Common myeloid progenitor, CD34-positive (primary cell): ENCODE results near the gene CFAP70.
"Not testable (repeated sequence)": the region's sequence is repeated elsewhere in the genome, so short reads cannot be mapped to it uniquely, and the experiment has no call there.

Experiments used
- CTCF ChIA-PET: fragments of 350-600 bp; sonication (Branson Sonifier 250); formaldehyde crosslinking; loops from one replicate; lab custom pipeline; 2021; ENCODE audit warnings: antibody characterized with exemption; lab: Charles Lee
- POLR2A ChIA-PET: fragments of 350-600 bp; sonication (Branson Sonifier 250); formaldehyde crosslinking; loops from one replicate; lab custom pipeline; 2021; ENCODE audit warnings: antibody characterized with exemption; lab: Charles Lee
- DNase-seq, 3 donors: peaks; one replicate each; pipeline versions ENCODE4 v3.0.0 to v3.0.0-alpha.2; 2013
- H3K27ac ChIP-seq, 2 experiments: 1 replicate in 1 of 2; 2 replicates in 1 of 2; pipeline ENCODE4 v1.7.0; 2013; ENCODE audit warnings: inconsistent platforms in 2 of 2, low read length in 2 of 2, mild to moderate bottlenecking in 2 of 2, low read depth in 1 of 2, moderate library complexity in 1 of 2; ENCODE audit not compliant: severe bottlenecking in 2 of 2, insufficient read depth in 1 of 2, poor library complexity in 1 of 2
- H3K27me3 ChIP-seq, 5 experiments: replicated peaks in 2 of 5; 1 replicate in 3 of 5; 2 replicates in 2 of 5; pipeline versions ENCODE4 v1.6.1 to v1.7.0; 2013; ENCODE audit warnings: low read length in 4 of 5, mild to moderate bottlenecking in 2 of 5, moderate library complexity in 2 of 5, inconsistent platforms in 1 of 5; ENCODE audit not compliant: insufficient read depth in 5 of 5, control insufficient read depth in 4 of 5
- H3K36me3 ChIP-seq, 4 experiments: 1 replicate in 2 of 4; 2 replicates in 2 of 4; pipeline versions ENCODE4 v1.6.1 to v1.7.0; 2013; ENCODE audit warnings: low read length in 3 of 4, control low read depth in 1 of 4, mild to moderate bottlenecking in 1 of 4; ENCODE audit not compliant: control insufficient read depth in 4 of 4, insufficient read depth in 4 of 4
- H3K4me1 ChIP-seq, 4 experiments: 1 replicate in 3 of 4; 2 replicates in 1 of 4; pipeline versions ENCODE4 v1.6.1 to v1.7.1; 2013; ENCODE audit warnings: low read length in 3 of 4, mild to moderate bottlenecking in 3 of 4, control low read depth in 1 of 4, inconsistent platforms in 1 of 4, moderate library complexity in 1 of 4; ENCODE audit not compliant: control insufficient read depth in 4 of 4, insufficient read depth in 4 of 4; ENCODE audit errors: control extremely low read depth in 1 of 4
- H3K4me3 ChIP-seq, 7 experiments: 1 replicate in 4 of 7; 2 replicates in 3 of 7; pipeline versions ENCODE4 v1.5.1 to v1.7.0; 2013; ENCODE audit warnings: mild to moderate bottlenecking in 7 of 7, low read length in 6 of 7, moderate library complexity in 6 of 7, inconsistent platforms in 2 of 7, low read depth in 2 of 7, control low read depth in 1 of 7; ENCODE audit not compliant: insufficient read depth in 4 of 7, control insufficient read depth in 1 of 7; ENCODE audit errors: extremely low read depth in 1 of 7
- H3K9me3 ChIP-seq, 5 experiments: 1 replicate in 4 of 5; 2 replicates in 1 of 5; pipeline versions ENCODE4 v1.6.1 to v1.7.1; 2013; ENCODE audit warnings: low read length in 4 of 5, mild to moderate bottlenecking in 2 of 5, inconsistent platforms in 1 of 5, low read depth in 1 of 5, moderate library complexity in 1 of 5; ENCODE audit not compliant: control insufficient read depth in 4 of 5, insufficient read depth in 2 of 5; ENCODE audit errors: control extremely low read depth in 1 of 5
- whole genome bisulfite sequencing: methylation state at CpG from one replicate; pipeline ENCODE4 v1.1.5; 2013; ENCODE audit not compliant: insufficient coverage; 5-methylcytosine and 5-hydroxymethylcytosine counted together

The CFAP70 gene

GRCh38 chr10:73344269-73344668 is 14.4 kb downstream of the CFAP70 start:
- DNase-seq = no peak
- Histone ChIP-seq H3K9me3 (peaks cover 0 to 6% (median 0%) of the 10 kb centered on the region in 5 experiments), H3K4me3 (no peak overlapping the region), H3K27me3 (no peaks in the 10 kb centered on the region), H3K36me3 (peaks cover 0 to 2% (median 0%) of the 10 kb centered on the region in 4 experiments), H3K27ac (no peak overlapping the region), H3K4me1 (no peaks in the 10 kb centered on the region)
- 100% methylated on average over 1 of the region's 1 CpG for WGBS
- POLR2A ChIA-PET = no interaction called here
- CTCF ChIA-PET = no interaction called here

- ChIA-PET POLR2A (no interaction called here), CTCF (interaction anchor here (1.0 kb wide), 1 partner anchor 76 kb away, joined by 3 read pairs; no protein-coding TSS in a partner anchor)
- H3K9me3 ChIP-seq = peaks cover 0 to 6% (median 0%) of the 10 kb centered on the region in 5 experiments
- 100% methylated on average over 3 of the region's 3 CpGs for WGBS
- no peak overlapping the region for H3K4me3 ChIP-seq
- no peak overlapping the region for H3K27ac ChIP-seq
- no peaks in the 10 kb centered on the region for H3K27me3 ChIP-seq
- peaks cover 0 to 2% (median 0%) of the 10 kb centered on the region in 4 experiments for H3K36me3 ChIP-seq
- no peak for DNase-seq
- no peaks in the 10 kb centered on the region for H3K4me1 ChIP-seq
These were observed 18.5 kb downstream of the CFAP70 start for GRCh38 chr10:73340121-73340520.

GRCh38 chr10:73339436-73339835 is 19.2 kb downstream of the CFAP70 start:
- WGBS = 98% methylated on average over 6 of the region's 7 CpGs
- Histone ChIP-seq H3K27ac (no peak overlapping the region), H3K36me3 (peaks cover 0 to 2% (median 0%) of the 10 kb centered on the region in 4 experiments), H3K4me3 (no peak overlapping the region), H3K9me3 (peaks cover 0 to 6% (median 0%) of the 10 kb centered on the region in 5 experiments), H3K4me1 (no peaks in the 10 kb centered on the region), H3K27me3 (no peaks in the 10 kb centered on the region)
- POLR2A ChIA-PET = interaction anchor here (0.7 kb wide), 1 partner anchor 176 kb away, joined by 4 read pairs; no protein-coding TSS in a partner anchor
- CTCF ChIA-PET = interaction anchor here (1.0 to 1.1 kb wide), 2 partner anchors 16 to 75 kb away, joined by 3 read pairs; no protein-coding TSS in a partner anchor
- DNase-seq = no peak

- 88% methylated on average over 6 of the region's 8 CpGs for WGBS
- POLR2A ChIA-PET = interaction anchor here (0.7 kb wide), 1 partner anchor 176 kb away, joined by 4 read pairs; no protein-coding TSS in a partner anchor
- H3K4me1 ChIP-seq = no peaks in the 10 kb centered on the region
- H3K36me3 ChIP-seq = peaks cover 0 to 2% (median 0%) of the 10 kb centered on the region in 4 experiments
- H3K9me3 ChIP-seq = peaks cover 0 to 6% (median 0%) of the 10 kb centered on the region in 5 experiments
- no peak for DNase-seq
- CTCF ChIA-PET = interaction anchor here (1.0 to 1.1 kb wide), 2 partner anchors 17 to 75 kb away, joined by 3 read pairs; no protein-coding TSS in a partner anchor
- H3K4me3 ChIP-seq = no peak overlapping the region
- no peak overlapping the region for H3K27ac ChIP-seq
- no peaks in the 10 kb centered on the region for H3K27me3 ChIP-seq
These were observed 19.8 kb downstream of the CFAP70 start for GRCh38 chr10:73338801-73339368.

GRCh38 chr10:73333202-73333601 is 25.5 kb downstream of the CFAP70 start:
- ChIA-PET POLR2A (no interaction called here), CTCF (no interaction called here)
- Histone ChIP-seq H3K4me3 (no peak overlapping the region), H3K27me3 (no peaks in the 10 kb centered on the region), H3K27ac (no peak overlapping the region), H3K36me3 (no peaks in the 10 kb centered on the region), H3K4me1 (no peaks in the 10 kb centered on the region), H3K9me3 (peaks cover 0 to 2% (median 0%) of the 10 kb centered on the region in 5 experiments)
- no peak for DNase-seq
- WGBS = no CpG with 5 or more reads among the region's 1 CpG

GRCh38 chr10:73332379-73332778 is 26.3 kb downstream of the CFAP70 start:
- ChIA-PET CTCF (no interaction called here), POLR2A (no interaction called here)
- WGBS = no CpG with 5 or more reads among the region's 2 CpGs
- Histone ChIP-seq H3K9me3 (peaks cover 0 to 2% (median 0%) of the 10 kb centered on the region in 5 experiments), H3K4me1 (no peaks in the 10 kb centered on the region), H3K36me3 (no peaks in the 10 kb centered on the region), H3K4me3 (no peak overlapping the region), H3K27me3 (no peaks in the 10 kb centered on the region), H3K27ac (no peak overlapping the region)
- DNase-seq = no peak

- H3K27ac ChIP-seq, H3K36me3 ChIP-seq, H3K27me3 ChIP-seq, DNase-seq, H3K9me3 ChIP-seq, H3K4me1 ChIP-seq, CTCF ChIA-PET, POLR2A ChIA-PET, H3K4me3 ChIP-seq: not testable (repeated sequence)
- WGBS = no CpG with 5 or more reads among the region's 1 CpG
These were observed 30.1 kb downstream of the CFAP70 start for GRCh38 chr10:73328523-73328922.
